ENCODE measurements around the gene TCP11L1.

The TCP11L1 gene, protein sequence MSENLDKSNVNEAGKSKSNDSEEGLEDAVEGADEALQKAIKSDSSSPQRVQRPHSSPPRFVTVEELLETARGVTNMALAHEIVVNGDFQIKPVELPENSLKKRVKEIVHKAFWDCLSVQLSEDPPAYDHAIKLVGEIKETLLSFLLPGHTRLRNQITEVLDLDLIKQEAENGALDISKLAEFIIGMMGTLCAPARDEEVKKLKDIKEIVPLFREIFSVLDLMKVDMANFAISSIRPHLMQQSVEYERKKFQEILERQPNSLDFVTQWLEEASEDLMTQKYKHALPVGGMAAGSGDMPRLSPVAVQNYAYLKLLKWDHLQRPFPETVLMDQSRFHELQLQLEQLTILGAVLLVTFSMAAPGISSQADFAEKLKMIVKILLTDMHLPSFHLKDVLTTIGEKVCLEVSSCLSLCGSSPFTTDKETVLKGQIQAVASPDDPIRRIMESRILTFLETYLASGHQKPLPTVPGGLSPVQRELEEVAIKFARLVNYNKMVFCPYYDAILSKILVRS

DNA sequence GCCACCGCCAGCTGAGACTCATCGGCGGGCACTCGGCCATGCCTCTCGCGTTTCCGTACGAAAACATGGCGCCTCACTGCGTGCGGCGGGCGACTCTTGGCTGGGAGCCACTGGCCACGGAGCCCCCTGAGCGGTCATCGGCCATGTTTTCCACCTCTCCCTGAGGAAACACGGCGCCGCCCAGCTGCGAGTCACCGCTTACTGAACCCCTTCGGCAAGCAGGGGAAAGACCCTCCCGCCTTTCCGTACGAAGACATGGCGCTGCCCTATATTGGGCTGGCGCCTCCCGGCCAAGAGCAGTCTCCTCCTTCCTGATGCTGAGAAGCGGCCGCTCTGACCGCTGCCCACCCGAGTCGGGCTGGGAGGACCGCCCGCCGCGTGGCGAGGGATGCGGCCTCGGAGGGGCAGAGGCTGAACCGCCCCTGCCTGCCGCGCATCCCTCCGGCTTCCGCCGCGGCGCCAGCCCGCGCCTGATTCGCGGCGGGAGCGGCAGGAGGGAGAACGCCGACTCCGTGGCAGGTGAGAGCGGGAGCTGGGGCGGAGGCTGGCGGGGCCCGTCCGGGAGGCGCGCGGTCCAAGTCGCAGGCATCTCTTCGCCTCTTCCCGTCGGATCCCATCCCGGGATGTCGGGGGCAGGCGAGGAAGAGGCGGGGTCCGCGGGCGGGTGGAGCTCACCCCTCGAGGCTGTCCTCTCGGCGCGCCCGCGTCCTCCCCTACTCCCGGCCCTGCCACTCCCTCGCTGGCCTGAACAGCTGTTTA, at the start of gene TCP11L1:
Gene TCP11L1 (plus strand): TSS at position 299 of the 759 bp plus-strand sequence. CDS start 4,202 bp downstream, outside the sequence.
- H3K9me3 ChIP-seq (ENCODE audit: control insufficient read depth, insufficient read depth, low read length): no peaks in the 10 kb centered on the region; the same call in 1 of the 2 replicates
- no peaks in the 10 kb centered on the region; the same call in 1 of the 2 replicates for H3K4me1 ChIP-seq (ENCODE audit: insufficient read depth, low read length)
- no peaks in the 10 kb centered on the region; the same call in 1 of the 2 replicates for H3K36me3 ChIP-seq (ENCODE audit: insufficient read depth, low read length)
- peak within 1 kb of the TSS; percentile 82 for H3K9ac ChIP-seq (ENCODE audit: low read depth, low read length)

- Histone ChIP-seq H3K9me3 (ENCODE audit: control insufficient read depth, insufficient read depth, low read length) (no peaks in the 10 kb centered on the region), H3K9ac (ENCODE audit: low read depth, low read length) (no peak overlapping the region), H3K36me3 (ENCODE audit: insufficient read depth, low read length) (no peaks in the 10 kb centered on the region; the same call in 1 of the 2 replicates), H3K4me1 (ENCODE audit: insufficient read depth, low read length) (no peaks in the 10 kb centered on the region)
Observed at GRCh38 chr11:32990481-32990880, 48.9 kb upstream of the TCP11L1 start.

GRCh38 chr11:32991427-32991826, 47.9 kb upstream of the TCP11L1 start:
- no peak overlapping the region for H3K9ac ChIP-seq (ENCODE audit: low read depth, low read length)
- no peaks in the 10 kb centered on the region for H3K9me3 ChIP-seq (ENCODE audit: control insufficient read depth, insufficient read depth, low read length)
- no peaks in the 10 kb centered on the region for H3K4me1 ChIP-seq (ENCODE audit: insufficient read depth, low read length)
- no peaks in the 10 kb centered on the region; the same call in 1 of the 2 replicates for H3K36me3 ChIP-seq (ENCODE audit: insufficient read depth, low read length)

DNA sequence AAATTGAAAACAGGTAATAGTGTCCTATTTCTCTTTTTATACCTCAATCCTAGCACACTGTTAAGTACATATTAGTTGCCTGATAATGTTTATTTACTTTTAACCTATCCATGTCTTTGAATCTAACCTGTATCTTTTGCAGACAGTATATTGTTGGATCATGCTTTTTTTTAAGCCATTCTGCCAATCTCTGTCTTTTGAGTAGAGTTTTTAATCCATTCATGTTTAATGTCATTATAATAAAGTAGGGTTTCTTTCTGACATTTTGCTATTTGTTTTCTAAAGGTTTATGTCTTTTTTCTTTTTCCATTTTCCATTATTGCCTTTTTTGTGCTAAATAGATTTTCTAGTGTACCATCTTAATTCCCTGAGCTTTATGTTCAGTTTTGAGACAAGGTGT, 47.5 kb upstream of the TCP11L1 start:
- no peaks in the 10 kb centered on the region for H3K4me1 ChIP-seq (ENCODE audit: insufficient read depth, low read length)
- H3K36me3 ChIP-seq (ENCODE audit: insufficient read depth, low read length): no peaks in the 10 kb centered on the region
- no peak overlapping the region for H3K9ac ChIP-seq (ENCODE audit: low read depth, low read length)
- H3K9me3 ChIP-seq (ENCODE audit: control insufficient read depth, insufficient read depth, low read length): no peaks in the 10 kb centered on the region

GRCh38 chr11:33000181-33000580, 39.2 kb upstream of the TCP11L1 start:
- H3K36me3 ChIP-seq (ENCODE audit: insufficient read depth, low read length): no peaks in the 10 kb centered on the region
- peaks cover 3% of the 10 kb centered on the region; the same call in 1 of the 2 replicates for H3K9me3 ChIP-seq (ENCODE audit: control insufficient read depth, insufficient read depth, low read length)
- no peak overlapping the region for H3K9ac ChIP-seq (ENCODE audit: low read depth, low read length)
- 0 out of 2 replicates have a peak, but pooled peaks cover 6% of the 10 kb centered on the region for H3K4me1 ChIP-seq (ENCODE audit: insufficient read depth, low read length)

DNA sequence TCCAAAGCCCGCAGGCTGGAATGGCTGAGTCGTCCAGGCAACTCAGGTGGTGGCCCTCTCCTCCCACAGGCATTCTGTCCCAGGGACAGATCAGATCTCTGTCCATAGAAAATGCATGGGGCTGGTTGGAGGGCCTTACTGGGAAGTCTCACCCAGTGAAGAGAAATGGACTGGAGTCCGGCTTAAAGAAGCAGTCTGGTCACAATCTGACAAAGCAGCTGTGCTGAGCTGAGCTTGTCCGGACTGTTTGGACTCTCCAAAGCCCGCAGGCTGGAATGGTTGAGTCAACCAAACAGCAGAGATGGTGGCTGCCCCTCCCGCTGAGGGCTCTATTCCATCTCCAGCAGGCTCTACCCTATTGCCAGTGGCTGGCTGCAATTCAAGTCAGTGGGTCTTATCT, 38.1 kb upstream of the TCP11L1 start:
- Histone ChIP-seq H3K9ac (ENCODE audit: low read depth, low read length) (no peak overlapping the region), H3K4me1 (ENCODE audit: insufficient read depth, low read length) (0 out of 2 replicates have a peak, but pooled peaks cover 8% of the 10 kb centered on the region), H3K9me3 (ENCODE audit: control insufficient read depth, insufficient read depth, low read length) (peaks cover 3% of the 10 kb centered on the region; the same call in 1 of the 2 replicates), H3K36me3 (ENCODE audit: insufficient read depth, low read length) (no peaks in the 10 kb centered on the region)

GRCh38 chr11:33001751-33002542, 37.4 kb upstream of the TCP11L1 start:
- 0 out of 2 replicates have a peak, but pooled peaks cover 8% of the 10 kb centered on the region for H3K4me1 ChIP-seq (ENCODE audit: insufficient read depth, low read length)
- no peak overlapping the region for H3K9ac ChIP-seq (ENCODE audit: low read depth, low read length)
- peaks cover 3% of the 10 kb centered on the region; the same call in 1 of the 2 replicates for H3K9me3 ChIP-seq (ENCODE audit: control insufficient read depth, insufficient read depth, low read length)
- no peaks in the 10 kb centered on the region for H3K36me3 ChIP-seq (ENCODE audit: insufficient read depth, low read length)

DNA sequence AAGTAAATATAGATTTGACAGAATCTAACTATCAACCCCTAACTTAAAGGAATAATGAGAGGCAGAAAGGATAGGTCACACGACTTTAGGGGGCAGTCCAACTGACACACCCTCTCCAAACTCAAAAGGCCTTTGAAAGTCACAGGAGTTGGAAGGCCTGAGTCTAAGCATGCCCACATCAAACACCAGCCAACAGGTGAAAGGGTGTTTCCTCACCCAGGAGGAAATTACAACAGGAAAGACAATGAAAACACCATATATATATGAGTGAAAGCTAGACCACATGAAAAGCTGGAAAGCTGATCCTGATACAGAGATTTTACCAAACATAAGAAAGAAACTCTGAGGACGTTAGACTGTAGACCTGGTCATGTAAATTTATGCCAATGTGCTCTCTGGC, 34.2 kb upstream of the TCP11L1 start:
- Histone ChIP-seq H3K9ac (ENCODE audit: low read depth, low read length) (no peak overlapping the region), H3K4me1 (ENCODE audit: insufficient read depth, low read length) (0 out of 2 replicates have a peak, but pooled peaks cover 8% of the 10 kb centered on the region), H3K9me3 (ENCODE audit: control insufficient read depth, insufficient read depth, low read length) (no peaks in the 10 kb centered on the region), H3K36me3 (ENCODE audit: insufficient read depth, low read length) (no peaks in the 10 kb centered on the region)

GRCh38 chr11:33006010-33006409, 33.4 kb upstream of the TCP11L1 start:
- H3K36me3 ChIP-seq (ENCODE audit: insufficient read depth, low read length): no peaks in the 10 kb centered on the region
- H3K9ac ChIP-seq (ENCODE audit: low read depth, low read length): no peak overlapping the region
- H3K9me3 ChIP-seq (ENCODE audit: control insufficient read depth, insufficient read depth, low read length): no peaks in the 10 kb centered on the region
- 0 out of 2 replicates have a peak, but pooled peaks cover 8% of the 10 kb centered on the region for H3K4me1 ChIP-seq (ENCODE audit: insufficient read depth, low read length)

GRCh38 chr11:33013755-33014154, 25.6 kb upstream of the TCP11L1 start:
- Histone ChIP-seq H3K9me3 (ENCODE audit: control insufficient read depth, insufficient read depth, low read length) (no peaks in the 10 kb centered on the region), H3K9ac (ENCODE audit: low read depth, low read length) (no peak overlapping the region), H3K36me3 (ENCODE audit: insufficient read depth, low read length) (no peaks in the 10 kb centered on the region), H3K4me1 (ENCODE audit: insufficient read depth, low read length) (peaks cover 13% of the 10 kb centered on the region)

DNA sequence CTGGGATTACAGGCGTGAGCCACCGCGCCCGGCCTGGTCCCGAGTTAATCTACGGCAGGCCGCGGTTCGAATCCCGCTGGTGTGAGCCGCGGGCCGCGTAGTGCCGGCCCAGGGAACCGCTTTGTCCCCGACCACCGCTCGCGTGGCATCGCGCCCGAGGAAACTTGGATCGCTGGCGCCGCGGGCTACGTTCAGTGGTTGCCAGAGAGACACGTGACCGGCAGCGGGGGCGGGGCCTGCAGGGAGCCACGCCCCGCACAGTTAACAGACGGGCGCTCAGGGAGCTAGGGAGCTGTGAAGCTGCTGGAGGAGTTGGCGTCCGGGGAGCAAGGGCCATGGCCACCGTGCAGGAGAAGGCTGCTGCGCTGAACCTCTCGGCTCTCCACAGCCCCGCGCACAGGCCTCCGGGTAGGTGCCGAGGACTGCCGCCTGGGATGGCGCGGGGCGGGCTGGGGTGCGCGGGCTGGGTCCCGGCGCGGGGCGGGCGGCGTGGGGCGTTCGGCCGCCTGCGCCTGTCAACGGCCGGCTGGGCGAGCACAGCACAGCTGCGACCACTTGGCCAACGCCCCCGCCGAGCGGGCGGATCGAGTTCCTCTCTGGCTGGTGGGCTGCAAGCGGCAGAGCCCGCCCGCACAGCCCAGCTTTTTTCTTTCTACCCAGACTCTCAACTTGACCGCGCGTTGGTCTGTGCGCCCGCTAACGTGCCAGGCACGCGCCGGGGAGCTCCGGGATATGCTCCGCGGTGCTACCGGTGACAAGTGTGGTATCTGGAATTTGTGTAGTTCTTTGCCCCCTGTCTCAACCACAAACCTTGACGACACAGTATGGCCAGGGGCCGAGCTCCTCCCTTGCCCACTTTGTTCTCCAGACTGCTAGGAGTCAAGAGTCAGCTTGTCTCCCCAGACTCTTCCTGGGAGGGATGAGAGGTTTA, 23.5 kb upstream of the TCP11L1 start, which contains the start of gene DEPDC7:
Gene DEPDC7 (plus strand): TSS at position 258 of the 931 bp plus-strand sequence. CDS start 78 bp downstream, at position 336.
- Histone ChIP-seq H3K4me1 (ENCODE audit: insufficient read depth, low read length) (peaks cover 13% of the 10 kb centered on the region), H3K36me3 (ENCODE audit: insufficient read depth, low read length) (no peaks in the 10 kb centered on the region), H3K9ac (ENCODE audit: low read depth, low read length) (peak within 1 kb of the TSS; percentile 82), H3K9me3 (ENCODE audit: control insufficient read depth, insufficient read depth, low read length) (no peaks in the 10 kb centered on the region)

DNA sequence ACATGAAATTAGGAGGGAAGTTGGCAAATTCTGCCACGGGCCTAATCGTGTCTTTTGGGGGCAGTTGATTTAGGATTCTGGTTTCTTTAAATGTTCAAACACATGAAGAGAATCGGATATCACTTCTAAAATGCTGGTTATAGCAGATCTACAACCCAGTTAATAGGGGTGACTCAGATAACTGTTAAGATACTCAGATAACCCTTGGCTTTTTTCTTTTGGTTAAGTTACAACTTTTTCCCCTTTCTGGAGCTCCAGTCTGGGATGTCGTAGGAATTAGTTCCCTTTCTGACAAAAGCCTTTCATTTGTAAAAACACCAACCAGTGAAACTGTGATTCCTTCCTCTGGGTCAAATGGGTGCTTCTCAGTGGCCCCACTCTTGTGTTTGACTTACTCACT, 22.7 kb upstream of the TCP11L1 start:
- Histone ChIP-seq H3K36me3 (ENCODE audit: insufficient read depth, low read length) (no peaks in the 10 kb centered on the region), H3K9me3 (ENCODE audit: control insufficient read depth, insufficient read depth, low read length) (no peaks in the 10 kb centered on the region), H3K4me1 (ENCODE audit: insufficient read depth, low read length) (peaks cover 13% of the 10 kb centered on the region), H3K9ac (ENCODE audit: low read depth, low read length) (peak overlapping the region; percentile 82)

DNA sequence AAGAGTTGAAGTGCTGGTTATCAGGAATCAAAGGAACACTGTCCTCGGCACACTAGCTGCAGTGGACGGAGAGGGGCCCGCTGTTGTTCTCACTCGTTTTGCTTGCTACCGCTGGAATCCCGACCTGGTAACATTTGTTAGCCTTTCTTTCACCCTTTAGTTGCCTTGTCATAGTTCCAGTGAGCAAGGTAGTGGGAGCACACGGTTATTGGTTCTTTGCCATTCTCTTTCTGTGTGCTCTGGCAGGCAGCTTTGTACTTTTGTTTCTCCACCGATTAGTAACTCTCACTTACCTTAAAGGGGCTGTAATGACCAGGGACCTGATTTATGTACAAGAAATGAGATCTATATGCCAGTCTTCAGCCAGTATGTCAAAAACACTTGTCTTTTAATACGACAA, 21.9 kb upstream of the TCP11L1 start:
- H3K4me1 ChIP-seq (ENCODE audit: insufficient read depth, low read length): peaks cover 13% of the 10 kb centered on the region
- H3K9me3 ChIP-seq (ENCODE audit: control insufficient read depth, insufficient read depth, low read length): no peaks in the 10 kb centered on the region
- no peaks in the 10 kb centered on the region for H3K36me3 ChIP-seq (ENCODE audit: insufficient read depth, low read length)
- H3K9ac ChIP-seq (ENCODE audit: low read depth, low read length): no peak overlapping the region
